ENCODE results near the gene BTNL9.
"Not testable (repeated sequence)": the region's sequence is repeated elsewhere in the genome, so short reads cannot be mapped to it uniquely, and the experiment has no call there.

BTNL9 gene

DNA sequence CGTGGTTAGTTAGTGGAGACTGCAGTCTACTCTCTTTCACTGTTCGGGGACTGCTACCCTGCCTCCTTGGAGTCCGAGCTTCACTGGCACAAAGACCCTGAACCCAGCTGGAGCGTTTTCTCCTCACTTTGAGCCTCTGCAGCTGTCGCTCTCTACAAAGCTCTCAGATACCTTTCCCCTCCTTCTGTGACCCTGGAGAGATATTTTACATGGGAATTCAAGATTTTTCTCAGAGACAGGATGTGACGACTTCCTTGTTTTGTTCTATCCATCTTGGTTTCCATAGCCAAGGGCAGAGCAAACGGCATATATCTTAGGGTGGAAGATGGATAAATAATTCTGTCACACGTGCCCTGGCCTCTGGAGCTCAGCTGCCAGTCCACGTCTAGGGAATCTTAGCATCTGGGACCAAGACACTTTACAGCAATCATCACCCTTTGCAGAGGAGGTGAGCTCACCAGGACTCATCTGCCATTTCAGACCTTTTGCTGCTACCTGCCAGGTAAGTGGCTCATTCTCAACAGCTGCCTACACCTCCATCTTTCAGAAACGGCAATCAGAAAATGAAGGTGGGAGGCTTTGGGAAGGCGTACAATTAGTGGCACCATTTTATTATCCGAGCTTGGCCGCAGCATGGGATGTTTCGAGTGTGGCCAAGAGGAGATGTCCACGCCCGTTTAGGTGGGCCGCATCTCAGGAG is at the start of gene BTNL9:
Gene BTNL9 (plus strand): TSS at position 336 of the 700 bp plus-strand sequence. CDS start 5,224 bp downstream, outside the sequence.
- DNase-seq = no peak

DNA sequence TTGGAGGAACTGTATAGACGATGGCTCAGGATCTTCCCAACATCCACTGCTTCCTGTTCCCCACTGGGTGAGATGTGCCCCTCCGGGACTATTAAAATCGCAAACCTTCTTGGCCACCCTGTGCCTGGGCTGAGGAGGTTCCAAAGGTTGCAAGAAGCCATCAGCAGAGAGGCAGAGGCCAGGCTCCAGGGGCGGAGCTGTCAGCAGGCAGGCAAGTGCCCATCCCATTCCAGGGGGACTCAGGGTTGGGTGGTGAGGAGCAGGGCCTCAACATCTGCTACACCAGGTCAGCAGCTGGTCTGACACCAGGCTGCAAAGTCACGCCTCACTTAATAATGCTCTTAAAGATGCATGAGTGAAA is 49.2 kb upstream of the BTNL9 start:
- DNase-seq = no peak

DNA sequence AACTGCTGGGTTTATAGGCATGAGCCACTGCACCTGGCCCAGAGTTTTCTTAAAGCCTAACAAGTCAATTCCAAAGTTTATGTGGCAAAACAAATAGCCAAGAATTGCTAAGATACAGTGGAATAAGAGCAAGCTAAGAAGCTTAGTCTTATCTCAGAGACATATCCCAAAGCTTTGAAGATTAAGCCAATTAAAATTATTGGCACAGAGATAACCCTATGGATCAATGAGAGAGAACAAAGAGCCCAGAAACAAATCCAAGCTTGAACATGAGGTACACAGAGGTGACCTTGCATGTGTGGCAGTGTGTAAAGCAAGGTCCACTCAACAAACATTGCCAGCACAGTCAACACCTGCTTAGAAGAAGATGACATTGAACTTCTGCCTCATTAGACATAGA is 38.1 kb upstream of the BTNL9 start:
- no peak for DNase-seq

DNA sequence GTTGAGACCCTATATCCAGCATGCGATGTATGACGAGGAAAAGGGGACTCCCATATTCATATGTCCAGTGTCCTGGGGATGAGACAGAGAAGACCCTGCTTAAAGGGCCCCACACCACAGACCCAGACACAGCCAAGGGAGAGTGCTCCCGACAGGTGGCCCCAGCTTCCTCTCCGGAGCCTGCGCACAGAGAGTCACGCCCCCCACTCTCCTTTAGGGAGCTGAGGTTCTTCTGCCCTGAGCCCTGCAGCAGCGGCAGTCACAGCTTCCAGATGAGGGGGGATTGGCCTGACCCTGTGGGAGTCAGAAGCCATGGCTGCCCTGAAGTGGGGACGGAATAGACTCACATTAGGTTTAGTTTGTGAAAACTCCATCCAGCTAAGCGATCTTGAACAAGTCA is 34.3 kb upstream of the BTNL9 start:
- no peak for DNase-seq

DNA sequence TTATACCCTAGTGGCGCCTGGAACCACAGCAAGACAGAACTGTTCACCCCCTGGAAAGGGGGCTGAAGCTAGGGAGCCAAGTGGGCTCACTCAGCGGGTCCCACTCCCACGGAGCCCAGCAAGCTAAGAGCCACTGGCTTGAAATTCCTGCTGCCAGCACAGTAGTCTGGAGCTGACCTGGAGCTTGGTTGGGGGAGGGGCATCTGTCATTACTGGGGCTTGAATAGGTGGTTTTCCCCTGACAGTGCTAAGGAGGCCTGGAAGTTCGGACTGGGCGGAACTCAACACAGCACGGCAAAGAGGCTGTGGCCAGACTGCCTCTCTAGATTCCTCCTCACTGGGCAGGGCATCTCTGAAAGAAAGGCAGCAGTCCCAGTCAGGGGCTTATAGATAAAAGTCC is 31.9 kb upstream of the BTNL9 start:
- no peak for DNase-seq

DNA sequence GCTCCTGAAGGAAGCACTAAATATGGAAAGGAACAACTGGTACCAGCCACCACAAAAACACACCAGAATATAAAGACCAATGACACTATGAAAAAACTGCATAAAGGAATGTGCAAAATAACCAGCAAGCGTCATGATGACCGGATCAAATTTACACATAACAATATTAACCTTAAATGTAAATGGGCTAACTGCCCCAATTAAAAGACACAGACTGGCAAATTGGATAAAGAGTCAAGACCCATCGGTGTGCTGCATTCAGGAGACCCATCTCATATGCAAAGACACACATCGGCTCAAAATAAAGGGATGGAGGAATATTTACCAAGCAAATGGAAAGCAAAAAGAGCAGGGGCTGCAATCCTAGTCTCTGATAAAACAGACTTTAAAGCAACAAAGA is 30.0 kb upstream of the BTNL9 start:
- not testable (repeated sequence) for DNase-seq

DNA sequence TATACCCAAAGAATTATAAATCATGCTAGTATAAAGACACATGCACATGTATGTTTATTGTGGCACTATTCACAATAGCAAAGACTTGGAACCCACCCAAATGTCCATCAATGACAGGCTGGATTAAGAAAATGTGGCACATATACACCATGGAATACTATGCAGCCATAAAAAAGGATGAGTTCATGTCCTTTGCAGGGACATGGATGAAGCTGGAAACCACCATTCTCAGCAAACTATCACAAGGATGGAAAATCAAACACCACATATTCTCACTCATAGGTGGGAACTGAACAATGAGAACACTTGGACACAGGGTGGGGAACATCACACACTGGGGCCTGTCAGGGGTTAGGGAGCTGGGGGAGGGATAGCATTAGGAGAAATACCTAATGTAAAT is 25.4 kb upstream of the BTNL9 start:
- DNase-seq = not testable (repeated sequence)

DNA sequence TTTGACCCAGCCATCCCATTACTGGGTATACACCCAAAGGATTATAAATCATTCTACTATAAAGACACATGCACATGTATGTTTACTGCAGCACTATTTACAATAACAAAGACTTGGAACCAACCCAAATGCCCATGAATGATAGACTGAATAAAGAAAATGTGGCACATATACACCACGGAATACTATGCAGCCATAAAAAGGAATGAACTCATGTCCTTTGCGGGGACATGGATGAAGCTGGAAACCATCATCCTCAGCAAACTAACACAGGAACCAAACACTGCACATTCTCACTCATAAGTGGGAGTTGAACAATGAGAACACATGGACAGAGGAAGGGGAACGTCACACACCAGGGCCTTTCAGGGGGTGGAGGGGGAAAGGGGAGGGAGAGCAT is 22.6 kb upstream of the BTNL9 start:
- not testable (repeated sequence) for DNase-seq

DNA sequence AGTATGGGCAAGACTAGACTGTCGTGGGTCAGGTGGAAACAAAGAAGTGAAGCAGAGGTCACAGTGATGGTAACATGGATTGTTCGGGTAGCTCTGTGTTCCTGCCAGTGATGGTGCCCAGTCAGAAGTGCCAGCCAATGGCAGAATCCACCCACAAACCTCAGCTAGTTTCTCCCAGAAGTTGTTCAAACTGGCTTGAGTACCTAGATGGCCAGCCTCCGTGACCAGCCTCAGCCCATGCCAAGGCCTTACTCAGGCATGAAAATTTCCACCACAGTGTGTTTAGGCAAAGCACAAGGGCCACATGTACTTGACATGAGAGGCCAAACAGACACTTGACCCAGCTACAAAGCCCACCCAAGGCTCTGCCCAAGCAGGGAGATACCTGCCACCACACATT is 19.4 kb upstream of the BTNL9 start:
- DNase-seq = no peak

DNA sequence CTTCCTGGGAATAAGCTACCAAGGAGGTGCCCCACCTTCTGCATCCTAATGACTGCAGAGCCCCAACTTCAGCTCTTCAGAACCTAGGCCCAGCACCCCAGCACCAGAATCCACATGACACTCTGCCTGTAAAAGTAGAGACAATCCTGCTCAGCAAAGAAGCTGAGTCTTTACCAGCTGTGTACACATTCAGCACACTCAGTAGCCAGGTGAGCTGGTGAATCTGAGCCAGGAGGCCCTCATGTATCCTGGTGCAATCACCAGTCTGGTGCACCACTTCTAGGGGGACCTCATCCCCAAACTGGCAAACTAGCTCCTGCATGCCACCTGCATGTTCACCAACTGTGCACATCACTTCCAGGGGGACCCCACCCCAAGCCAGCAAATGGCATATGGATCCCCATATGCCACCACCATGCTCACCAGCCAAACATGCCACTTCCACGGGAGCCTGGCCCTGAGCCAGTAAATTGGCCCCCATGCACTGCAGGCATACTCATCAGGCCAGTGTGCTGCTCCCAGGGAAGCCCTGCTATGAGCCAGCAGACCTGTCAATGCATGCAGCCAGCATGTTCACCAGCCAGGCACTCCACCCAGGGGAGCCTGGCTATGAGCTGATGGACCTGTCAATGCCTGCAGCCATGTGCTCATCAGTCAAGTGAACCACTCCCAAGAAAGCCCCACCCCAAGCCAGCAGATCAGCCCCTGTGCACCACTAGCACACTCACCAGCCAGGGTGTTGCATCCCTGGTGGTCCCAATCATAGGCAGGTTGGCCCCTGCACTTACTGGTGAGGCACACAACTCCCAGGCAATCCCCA is 15.6 kb upstream of the BTNL9 start:
- DNase-seq = no peak

DNA sequence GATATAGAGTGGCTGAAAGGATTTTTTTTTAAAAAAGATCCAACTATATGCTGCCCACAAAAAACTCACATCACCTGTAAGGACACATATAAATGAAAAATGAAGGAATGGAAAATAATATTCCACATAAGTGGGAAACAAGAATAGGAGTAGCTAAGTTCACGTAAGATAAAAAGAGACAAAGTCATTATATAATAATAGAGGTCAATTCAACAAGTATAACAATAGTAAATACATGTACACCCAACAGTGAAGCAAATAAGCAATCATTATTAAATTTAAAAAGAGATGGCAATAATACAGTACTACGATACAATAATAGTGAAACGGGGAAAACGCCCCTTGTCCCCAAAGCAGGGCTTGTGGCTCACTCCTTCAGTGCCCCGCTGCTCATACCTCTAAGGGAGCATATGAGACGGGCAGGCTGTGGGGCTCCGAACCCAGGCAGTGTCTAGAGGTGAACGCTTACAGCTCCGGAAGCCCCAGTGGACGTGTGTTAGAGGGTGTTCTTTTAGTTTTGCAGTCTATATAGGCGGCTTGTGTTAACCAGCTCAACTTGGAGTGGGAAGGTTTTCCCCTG is 12.5 kb upstream of the BTNL9 start:
- no peak for DNase-seq

DNA sequence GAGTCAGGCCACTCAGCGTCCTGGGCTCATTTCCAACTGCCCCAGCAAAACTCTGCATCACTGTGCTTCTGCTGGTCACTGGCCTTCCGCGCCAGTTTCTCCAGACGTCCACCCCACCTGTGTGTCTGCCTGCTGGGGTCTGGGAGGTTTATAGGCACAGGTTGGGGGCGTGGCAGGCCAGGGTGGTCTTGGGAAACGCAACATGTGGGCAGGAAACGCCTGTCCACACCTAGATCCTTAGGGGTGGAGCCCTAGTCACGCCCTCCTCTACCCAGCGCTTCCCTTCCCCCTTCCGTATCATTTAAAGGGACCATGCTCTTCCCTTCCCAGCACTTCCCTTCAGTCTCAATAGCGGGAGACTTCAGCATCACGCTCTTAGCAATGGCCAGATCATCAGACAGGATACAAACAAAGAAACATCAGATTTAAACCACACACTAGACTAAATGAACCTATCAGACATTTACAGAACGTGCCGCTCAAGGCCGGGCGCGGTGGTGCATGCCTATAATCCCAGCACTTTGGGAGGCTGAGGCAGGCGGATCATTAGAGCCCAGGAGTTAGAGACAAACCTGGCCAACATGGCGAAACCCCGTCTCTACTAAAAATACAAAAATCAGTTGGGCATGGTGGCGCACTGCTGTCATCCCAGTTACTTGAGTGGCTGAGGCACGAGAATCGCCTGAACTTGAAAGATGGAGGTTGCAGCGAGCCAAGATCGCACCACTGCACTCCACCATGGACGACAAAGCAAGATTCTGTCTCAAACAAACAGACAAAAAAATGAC is 11.8 kb upstream of the BTNL9 start:
- DNase-seq = no peak

DNA sequence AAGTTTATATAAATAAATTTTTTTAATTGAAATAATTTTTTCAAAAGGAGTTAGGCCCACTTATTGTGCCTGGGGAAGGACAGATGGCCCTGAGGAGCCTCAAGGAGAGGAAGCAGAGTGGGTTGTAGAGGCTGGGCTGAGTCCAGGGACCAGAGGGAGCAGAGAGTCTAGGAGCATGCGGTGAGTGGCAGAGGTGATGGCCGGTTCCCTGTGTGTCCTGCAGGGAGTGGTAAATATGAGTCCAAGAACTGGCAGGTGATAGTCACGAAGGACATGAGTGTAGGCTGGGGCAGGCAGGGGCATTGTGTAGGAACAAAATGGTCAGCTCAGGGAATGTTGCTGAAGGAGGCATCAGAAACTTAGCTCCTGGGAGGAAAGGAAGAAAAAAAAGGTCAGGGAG is 8.3 kb upstream of the BTNL9 start:
- DNase-seq = no peak

DNA sequence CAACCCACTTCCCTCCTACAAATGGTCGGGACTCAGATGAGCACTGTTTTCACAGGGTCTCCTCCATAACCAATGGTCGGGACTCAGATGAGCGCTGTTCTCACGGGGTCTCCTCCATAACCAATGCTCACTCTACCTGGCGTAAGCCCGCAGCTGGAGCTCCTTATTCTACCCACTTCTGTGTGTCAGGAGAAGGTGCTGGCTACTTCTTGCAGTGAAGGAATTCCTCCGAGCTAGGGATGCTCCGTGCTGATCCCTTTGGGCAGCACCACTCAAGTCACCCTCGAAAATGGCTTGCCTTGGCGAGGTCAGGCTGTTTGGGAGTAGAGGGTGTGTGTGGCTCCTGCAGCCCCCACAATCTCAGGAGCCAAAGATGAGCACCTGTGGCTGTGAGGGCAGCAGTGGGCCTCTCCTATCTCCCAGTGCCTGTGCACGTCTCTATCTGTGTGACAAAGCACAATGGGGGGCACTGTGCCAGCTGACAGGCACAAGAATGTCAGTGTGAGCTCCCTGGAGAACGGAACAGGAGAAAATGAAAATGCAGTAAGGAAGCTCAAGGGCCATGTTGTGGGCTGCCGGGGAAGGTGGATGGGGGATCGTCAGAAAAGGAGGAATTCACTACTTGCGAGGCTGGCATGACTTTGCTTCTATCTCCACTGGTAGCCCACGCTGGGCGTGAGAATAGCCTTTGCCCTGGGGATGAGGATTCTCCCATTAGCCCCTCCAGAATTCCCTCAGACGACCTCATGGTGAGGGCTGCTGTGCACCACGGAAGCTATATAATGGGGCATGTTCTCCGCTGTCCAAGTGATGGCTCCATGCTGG is 3.9 kb upstream of the BTNL9 start:
- peak in 1 of 56 donors; percentile 5 for DNase-seq

DNA sequence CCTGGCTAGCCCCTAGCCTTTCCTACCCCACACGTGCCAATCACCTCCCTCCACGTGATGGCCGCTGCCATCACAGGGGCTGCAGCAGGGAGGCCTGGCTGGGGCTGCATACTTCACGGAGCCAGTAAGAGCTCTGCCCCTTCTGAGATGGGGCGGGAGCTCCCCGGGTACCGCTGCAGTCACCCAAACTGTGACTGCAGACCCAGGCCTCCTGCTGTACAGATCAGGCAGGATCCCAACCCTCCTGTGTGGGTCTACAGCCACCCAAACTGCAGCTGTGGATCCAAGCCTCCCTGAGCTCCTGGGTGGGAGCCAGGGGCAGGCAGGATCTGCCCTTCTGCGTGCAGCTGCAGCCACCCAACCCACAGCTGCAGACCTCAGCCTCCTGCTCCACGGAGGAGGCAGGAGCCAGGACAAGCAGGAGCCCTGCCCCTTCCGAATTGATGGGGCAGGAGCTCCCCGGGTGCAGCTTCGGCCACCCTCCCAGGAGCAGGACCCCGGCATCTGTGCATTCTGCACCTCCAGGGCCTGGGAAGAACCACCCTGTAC is 3.2 kb upstream of the BTNL9 start:
- DNase-seq = no peak

DNA sequence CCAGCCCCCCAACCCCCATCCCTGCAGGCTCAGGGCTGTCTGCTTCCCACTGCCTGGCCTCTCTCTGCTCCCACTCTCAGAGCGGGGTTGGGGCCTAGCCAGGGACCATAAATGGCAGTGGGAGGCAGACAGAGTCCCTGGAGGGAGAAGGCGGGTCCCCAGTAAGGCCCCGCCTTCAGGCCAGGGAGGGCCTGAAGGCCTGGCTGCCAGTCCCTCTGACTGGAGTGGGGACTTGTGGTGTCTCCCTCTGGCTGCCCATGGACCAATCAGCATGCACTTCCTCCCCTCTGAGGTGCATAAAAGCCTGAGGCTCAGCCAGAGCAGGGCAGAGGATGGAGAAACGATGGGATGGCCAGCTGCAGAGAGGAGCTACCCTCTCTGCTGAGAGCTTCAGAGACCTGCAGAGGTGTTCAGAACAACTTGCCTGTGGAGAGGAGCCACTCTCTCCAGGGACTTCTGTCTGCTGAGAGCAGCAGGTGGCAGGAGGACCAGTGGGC is 2.7 kb upstream of the BTNL9 start:
- no peak for DNase-seq

DNA sequence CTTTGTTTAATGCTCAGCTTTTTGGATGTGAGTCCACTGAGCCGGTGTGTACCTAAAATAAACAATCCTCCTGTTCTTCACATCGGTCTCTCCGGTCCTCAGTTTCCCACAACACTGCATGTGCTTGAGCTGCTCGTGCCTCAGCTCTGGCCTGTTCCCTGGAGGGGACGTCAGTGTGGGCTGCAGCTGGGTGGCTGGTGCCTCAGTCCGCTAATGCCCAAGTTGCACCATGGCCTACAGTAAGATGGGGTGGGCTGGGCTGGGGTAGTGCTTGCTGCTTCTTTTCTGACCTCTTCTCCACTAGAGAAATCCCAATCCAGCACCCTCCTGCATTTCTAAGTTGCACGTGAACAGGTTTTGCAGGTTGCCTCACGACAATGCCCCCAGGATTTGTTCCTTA is 595 bp upstream of the BTNL9 start:
- DNase-seq = no peak

DNA sequence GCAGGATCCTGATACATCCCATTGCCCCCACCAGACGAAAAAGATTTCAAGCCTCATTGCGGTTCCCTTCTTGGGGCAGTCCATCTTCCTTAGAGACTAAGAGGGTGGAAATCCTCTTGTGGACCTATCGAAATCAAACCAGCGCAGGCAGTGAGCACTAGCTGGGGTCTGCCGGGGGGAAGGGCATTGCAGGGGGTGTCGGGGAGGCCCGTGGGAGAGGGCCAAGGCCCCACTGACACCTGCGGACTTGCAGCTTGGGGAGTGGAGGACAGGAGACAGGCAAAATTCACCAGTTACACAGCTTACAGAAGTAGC is 522 bp downstream of the BTNL9 start:
- no peak for DNase-seq

DNA sequence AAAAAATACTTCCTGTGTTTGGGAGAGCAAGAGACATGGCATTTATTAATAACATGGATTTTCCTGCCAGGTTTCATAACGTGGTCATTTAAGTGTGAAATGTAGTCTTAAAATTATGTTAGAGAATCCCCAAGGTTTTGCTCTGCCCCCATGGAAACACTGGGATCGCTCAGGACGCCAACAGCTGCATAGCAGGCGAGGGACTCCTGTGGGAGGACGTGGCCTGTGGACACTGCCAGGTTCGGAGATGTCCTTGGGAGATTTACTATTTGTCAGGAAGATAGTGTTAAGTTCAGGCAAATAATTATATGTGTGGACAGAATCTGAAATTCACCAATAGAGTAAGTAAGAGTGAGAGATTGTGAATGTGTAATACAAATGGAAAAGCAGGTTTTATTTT is 977 bp downstream of the BTNL9 start:
- no peak for DNase-seq

DNA sequence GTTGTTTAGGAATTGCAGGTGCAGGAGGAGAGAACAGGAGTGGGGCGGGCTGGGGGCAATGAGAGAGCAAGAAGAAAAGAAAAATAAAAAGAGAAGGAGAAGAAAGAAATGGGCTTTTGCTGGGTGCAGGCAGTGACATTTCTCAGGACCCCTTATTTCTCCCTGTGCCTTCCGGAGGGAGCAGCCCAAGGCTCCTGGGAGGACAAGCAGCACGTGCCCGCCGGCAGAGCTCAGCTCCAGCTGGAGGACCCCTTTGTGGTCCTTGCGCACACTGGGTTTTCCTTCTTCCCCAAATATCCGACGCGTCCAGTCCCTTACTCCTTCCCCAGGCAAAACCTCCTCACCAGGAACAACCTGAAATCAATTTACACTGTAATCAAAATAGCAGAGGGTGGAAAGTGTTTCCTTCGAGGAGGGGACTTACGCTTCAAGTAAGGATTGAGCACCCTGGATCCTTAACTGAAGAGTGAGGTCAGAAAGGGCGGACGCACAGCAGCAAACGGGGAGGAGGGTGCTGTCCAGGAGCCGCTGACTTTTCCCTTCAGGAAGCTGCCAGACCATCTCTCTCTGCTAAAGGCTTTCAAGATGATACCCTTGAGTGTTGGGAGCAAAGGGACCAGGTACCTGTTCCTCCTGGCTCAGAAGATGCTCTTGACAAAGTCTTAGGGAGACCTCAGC is 2.1 kb downstream of the BTNL9 start:
- no peak for DNase-seq
